Measurements from ENCODE around the gene ZMPSTE24.

The ZMPSTE24 gene

GRCh38 chr1:40312238-40313205 is 54.5 kb downstream of the ZMPSTE24 start:
- H3K4me1 ChIP-seq (ENCODE audit: control insufficient read depth in 2 of 2, insufficient read depth in 1 of 2, low read depth in 1 of 2, low read length in 2 of 2) = peaks cover 12 to 28% of the 10 kb centered on the region in 2 donors
- no CpG with 5 or more reads among the region's 10 CpGs for WGBS, 2 donors (ENCODE audit: extremely low coverage in 2 of 2, insufficient read length in 2 of 2, insufficient replicate concordance in 1 of 2)
- H4K8ac ChIP-seq (ENCODE audit: low read depth, low read length) = no peak overlapping the region
- H2AFZ ChIP-seq (ENCODE audit: low read length) = no peak overlapping the region
- DNase-seq (ENCODE audit: low spot score) = no peak
- H3K9me3 ChIP-seq (replicated peaks in 1 of 2; ENCODE audit: control insufficient read depth in 2 of 2, insufficient read depth in 1 of 2, low read depth in 1 of 2, low read length in 2 of 2) = no peaks in the 10 kb centered on the region
- no peak overlapping the region for H2BK12ac ChIP-seq (ENCODE audit: low read length)
- no peak overlapping the region for H3K4me2 ChIP-seq (ENCODE audit: insufficient read depth, low read length, poor library complexity, severe bottlenecking)
- H3K36me3 ChIP-seq (replicated peaks in 1 of 2; ENCODE audit: control insufficient read depth in 2 of 2, insufficient read depth in 2 of 2, low read length in 2 of 2) = no peaks in the 10 kb centered on the region
- no peak overlapping the region for H3K14ac ChIP-seq (ENCODE audit: low read length)
- no peak overlapping the region for H4K91ac ChIP-seq (ENCODE audit: low read depth, low read length, poor library complexity)
- no peak overlapping the region for H3K4me3 ChIP-seq (ENCODE audit: low read length in 2 of 2)
- peak overlapping the region; percentile 14 for H3K23ac ChIP-seq (ENCODE audit: low read depth, low read length, poor library complexity)
- peaks cover 1% of the 10 kb centered on the region for H3K79me1 ChIP-seq (ENCODE audit: low read depth, low read length)
- H3K18ac ChIP-seq (ENCODE audit: low read length) = peak overlapping the region; percentile 39
- H3K9ac ChIP-seq (ENCODE audit: low read depth, low read length, poor library complexity) = peak overlapping the region; percentile 1
- H3K4ac ChIP-seq (ENCODE audit: low read length) = no peak overlapping the region
- H3K27me3 ChIP-seq (ENCODE audit: control insufficient read depth in 3 of 3, insufficient read depth in 3 of 3, low read depth in 1 of 3, low read length in 3 of 3) = peaks cover 12 to 22% (median 19%) of the 10 kb centered on the region in 3 experiments
- H3K27ac ChIP-seq (replicated peaks; ENCODE audit: low read length) = no peak overlapping the region
- H2AK5ac ChIP-seq (ENCODE audit: low read depth, low read length) = peak overlapping the region; percentile 81
- peak overlapping the region; percentile 24 for H2BK120ac ChIP-seq (ENCODE audit: low read depth, low read length)
- peak overlapping the region; percentile 75 for H2BK15ac ChIP-seq (ENCODE audit: low read length)
- H2BK5ac ChIP-seq (ENCODE audit: low read length) = no peak overlapping the region

- Histone ChIP-seq H3K36me3 (replicated peaks in 1 of 2; ENCODE audit: control insufficient read depth in 2 of 2, insufficient read depth in 2 of 2, low read length in 2 of 2) (no peaks in the 10 kb centered on the region), H3K4me3 (ENCODE audit: low read length in 2 of 2) (no peak overlapping the region), H3K14ac (ENCODE audit: low read length) (no peak overlapping the region), H3K23ac (ENCODE audit: low read depth, low read length, poor library complexity) (peak overlapping the region; percentile 53), H2BK12ac (ENCODE audit: low read length) (no peak overlapping the region), H2BK15ac (ENCODE audit: low read length) (no peak overlapping the region), H3K9ac (ENCODE audit: low read depth, low read length, poor library complexity) (no peak overlapping the region), H3K9me3 (replicated peaks in 1 of 2; ENCODE audit: control insufficient read depth in 2 of 2, insufficient read depth in 1 of 2, low read depth in 1 of 2, low read length in 2 of 2) (no peaks in the 10 kb centered on the region), H3K4me1 (ENCODE audit: control insufficient read depth in 2 of 2, insufficient read depth in 1 of 2, low read depth in 1 of 2, low read length in 2 of 2) (peaks cover 12 to 28% of the 10 kb centered on the region in 2 donors), H3K27me3 (ENCODE audit: control insufficient read depth in 3 of 3, insufficient read depth in 3 of 3, low read depth in 1 of 3, low read length in 3 of 3) (peaks cover 12 to 29% (median 24%) of the 10 kb centered on the region in 3 experiments), H2AFZ (ENCODE audit: low read length) (no peak overlapping the region), H3K4me2 (ENCODE audit: insufficient read depth, low read length, poor library complexity, severe bottlenecking) (no peak overlapping the region), H3K27ac (replicated peaks; ENCODE audit: low read length) (no peak overlapping the region), H3K4ac (ENCODE audit: low read length) (no peak overlapping the region), H2BK5ac (ENCODE audit: low read length) (no peak overlapping the region), H4K8ac (ENCODE audit: low read depth, low read length) (no peak overlapping the region), H2AK5ac (ENCODE audit: low read depth, low read length) (peak overlapping the region; percentile 3), H3K18ac (ENCODE audit: low read length) (peak overlapping the region; percentile 36), H4K91ac (ENCODE audit: low read depth, low read length, poor library complexity) (no peak overlapping the region), H2BK120ac (ENCODE audit: low read depth, low read length) (no peak overlapping the region), H3K79me1 (ENCODE audit: low read depth, low read length) (peaks cover 1% of the 10 kb centered on the region)
- DNase-seq (ENCODE audit: low spot score) = no peak
- no CpG with 5 or more reads among the region's 5 CpGs for WGBS, 2 donors (ENCODE audit: extremely low coverage in 2 of 2, insufficient read length in 2 of 2, insufficient replicate concordance in 1 of 2)
Measured at GRCh38 chr1:40313329-40313957, 55.4 kb downstream of the ZMPSTE24 start.

GRCh38 chr1:40313958-40314720 is 56.1 kb downstream of the ZMPSTE24 start:
- peak overlapping the region; percentile 3 for H4K91ac ChIP-seq (ENCODE audit: low read depth, low read length, poor library complexity)
- H3K79me1 ChIP-seq (ENCODE audit: low read depth, low read length) = peaks cover 1% of the 10 kb centered on the region
- peak overlapping the region; percentile 96 for H2BK5ac ChIP-seq (ENCODE audit: low read length)
- H3K18ac ChIP-seq (ENCODE audit: low read length) = peak overlapping the region; percentile 98
- no peak overlapping the region for H3K9ac ChIP-seq (ENCODE audit: low read depth, low read length, poor library complexity)
- peaks cover 12 to 28% of the 10 kb centered on the region in 2 donors for H3K4me1 ChIP-seq (ENCODE audit: control insufficient read depth in 2 of 2, insufficient read depth in 1 of 2, low read depth in 1 of 2, low read length in 2 of 2)
- H3K4me2 ChIP-seq (ENCODE audit: insufficient read depth, low read length, poor library complexity, severe bottlenecking) = peak overlapping the region; percentile 22
- H3K4me3 ChIP-seq (ENCODE audit: low read length in 2 of 2) = peak overlapping the region in 1 of 2 donors; percentile 64
- H3K9me3 ChIP-seq (replicated peaks in 1 of 2; ENCODE audit: control insufficient read depth in 2 of 2, insufficient read depth in 1 of 2, low read depth in 1 of 2, low read length in 2 of 2) = no peaks in the 10 kb centered on the region
- H3K36me3 ChIP-seq (replicated peaks in 1 of 2; ENCODE audit: control insufficient read depth in 2 of 2, insufficient read depth in 2 of 2, low read length in 2 of 2) = no peaks in the 10 kb centered on the region
- peak overlapping the region; percentile 81 for H2AK5ac ChIP-seq (ENCODE audit: low read depth, low read length)
- H3K23ac ChIP-seq (ENCODE audit: low read depth, low read length, poor library complexity) = no peak overlapping the region
- no peak overlapping the region for H3K14ac ChIP-seq (ENCODE audit: low read length)
- WGBS, 2 donors (ENCODE audit: extremely low coverage in 2 of 2, insufficient read length in 2 of 2, insufficient replicate concordance in 1 of 2) = no CpG with 5 or more reads among the region's 9 CpGs
- DNase-seq (ENCODE audit: low spot score) = no peak
- H2BK15ac ChIP-seq (ENCODE audit: low read length) = peak overlapping the region; percentile 2
- H2BK12ac ChIP-seq (ENCODE audit: low read length) = peak overlapping the region; percentile 59
- H3K4ac ChIP-seq (ENCODE audit: low read length) = no peak overlapping the region
- H2AFZ ChIP-seq (ENCODE audit: low read length) = peak overlapping the region; percentile 97
- peak overlapping the region; percentile 44 for H4K8ac ChIP-seq (ENCODE audit: low read depth, low read length)
- peak overlapping the region; percentile 53 for H2BK120ac ChIP-seq (ENCODE audit: low read depth, low read length)
- peak overlapping the region; percentile 79 for H3K27ac ChIP-seq (replicated peaks; ENCODE audit: low read length)
- H3K27me3 ChIP-seq (ENCODE audit: control insufficient read depth in 3 of 3, insufficient read depth in 3 of 3, low read depth in 1 of 3, low read length in 3 of 3) = peaks cover 12 to 35% (median 24%) of the 10 kb centered on the region in 3 experiments

Data from neuronal stem cell (in vitro differentiated cells).